Stimulated activated CD8-positive, alpha-beta memory T cell treated with anti-CD3 and anti-CD28 coated beads, Interleukin-7, amount 100 ng/mL, for 4 hours (primary cell): ENCODE measurements around the gene MAEA.

ENCODE experiments used
- DNase-seq, 2 donors: peaks; one replicate each; pipeline ENCODE4 v3.0.0-alpha.2; 2020; ENCODE audit warnings: low read depth in 2 of 2

The MAEA gene

GRCh38 chr4:1249731-1250526 is 39.8 kb upstream of the MAEA start:
- DNase-seq = no peak

GRCh38 chr4:1250527-1250812 is 39.2 kb upstream of the MAEA start:
- DNase-seq = no peak

- no peak for DNase-seq
These were observed 38.5 kb upstream of the MAEA start for GRCh38 chr4:1250921-1251772.

- DNase-seq = no peak
These were observed 38.0 kb upstream of the MAEA start for GRCh38 chr4:1251773-1252066.

- no peak for DNase-seq
These were observed 36.7 kb upstream of the MAEA start for GRCh38 chr4:1252928-1253492.

- DNase-seq = no peak
These were observed 35.9 kb upstream of the MAEA start for GRCh38 chr4:1253831-1254230.

- no peak for DNase-seq
These were observed 34.5 kb upstream of the MAEA start for GRCh38 chr4:1255151-1255550.

- DNase-seq = no peak
These were observed 34.0 kb upstream of the MAEA start for GRCh38 chr4:1255699-1256098.

- no peak for DNase-seq
These were observed 31.2 kb upstream of the MAEA start for GRCh38 chr4:1258457-1258856.

GRCh38 chr4:1259966-1260365 is 29.7 kb upstream of the MAEA start:
- DNase-seq = no peak

- no peak for DNase-seq
These were observed 29.1 kb upstream of the MAEA start for GRCh38 chr4:1260418-1261106.

GRCh38 chr4:1261107-1261928 is 28.4 kb upstream of the MAEA start:
- DNase-seq = no peak

GRCh38 chr4:1264942-1265341 is 24.7 kb upstream of the MAEA start:
- no peak for DNase-seq

- no peak for DNase-seq
These were observed 24.3 kb upstream of the MAEA start for GRCh38 chr4:1265351-1265750.

GRCh38 chr4:1266881-1267763 is 22.6 kb upstream of the MAEA start:
- DNase-seq = no peak

- no peak for DNase-seq
These were observed 20.5 kb upstream of the MAEA start for GRCh38 chr4:1269209-1269608.

- no peak for DNase-seq
These were observed 18.0 kb upstream of the MAEA start for GRCh38 chr4:1271686-1272085.

- no peak for DNase-seq
These were observed 14.8 kb upstream of the MAEA start for GRCh38 chr4:1274871-1275270.

- DNase-seq = no peak
These were observed 12.7 kb upstream of the MAEA start for GRCh38 chr4:1276984-1277383.
